SK-N-SH (cell line): Measurements from ENCODE around the gene GABRB1. TPM values are rescaled to one million over a fixed set of nuclear protein-coding genes. Genes with fewer than 3 reads are reported as not detected.

Source experiments
- CTCF ChIA-PET: fragments of 300-600, 350-600 bp; formaldehyde crosslinking; extraction: SDS; loops from one replicate; lab custom pipeline; 2021; lab: Yijun Ruan, JAX
- POLR2A ChIA-PET: fragments of 350-600 bp; sonication (Branson Sonifier 250); formaldehyde crosslinking; extraction: SDS; loops from one replicate; lab custom pipeline; 2020; ENCODE audit warnings: antibody characterized with exemption, inconsistent platforms; lab: Yijun Ruan, JAX
- DNase-seq: peaks from one replicate; pipeline ENCODE4 v3.0.0; 2012
- H2AFZ ChIP-seq: fragments of 200-600 bp; sonication (generic); 2 replicates; pipeline ENCODE4 v1.8.1; 2016; ENCODE audit warnings: antibody characterized with exemption, mild to moderate bottlenecking, low read depth
- H3F3A ChIP-seq: fragments of 200-600 bp; sonication (generic); replicated peaks from 2 replicates; pipeline ENCODE3; 2016; ENCODE audit warnings: antibody characterized with exemption, mild to moderate bottlenecking; ENCODE audit not compliant: insufficient read depth
- H3K27ac ChIP-seq, 2 experiments: fragments of 200-500 bp in 1 of 2; fragments of 200-600 bp in 1 of 2; sonication (Bioruptor generic) in 1 of 2; sonication (generic), shearing (Covaris generic) in 1 of 2; 2 replicates each; pipeline versions ENCODE4 v1.5.1 to v1.6.1; 2014 to 2016; ENCODE audit warnings: low read depth in 2 of 2, inconsistent platforms in 1 of 2, low read length in 1 of 2, mild to moderate bottlenecking in 1 of 2, mixed read lengths in 1 of 2
- H3K27me3 ChIP-seq: fragments of 200-600 bp; sonication (generic), shearing (Covaris generic); 2 replicates; pipeline ENCODE4 v1.6.1; 2016; ENCODE audit warnings: mixed run types; ENCODE audit not compliant: insufficient read depth
- H3K36me3 ChIP-seq, 2 experiments: fragments of 200-500 bp in 1 of 2; fragments of 200-600 bp in 1 of 2; sonication (Bioruptor generic) in 1 of 2; sonication (generic) in 1 of 2; replicated peaks in 1 of 2; 2 replicates each; pipeline versions ENCODE3 to v1.5.1; 2014 to 2016; ENCODE audit warnings: low read length in 1 of 2, mild to moderate bottlenecking in 1 of 2; ENCODE audit not compliant: insufficient read depth in 2 of 2, control insufficient read depth in 1 of 2
- H3K4me1 ChIP-seq, 2 experiments: fragments of 200-500 bp in 1 of 2; fragments of 200-600 bp in 1 of 2; sonication (Bioruptor generic) in 1 of 2; sonication (generic), shearing (Covaris generic) in 1 of 2; 2 replicates each; pipeline versions ENCODE4 v1.5.1 to v1.6.1; 2014 to 2016; ENCODE audit warnings: low read depth in 1 of 2, low read length in 1 of 2, mixed run types in 1 of 2; ENCODE audit not compliant: insufficient read depth in 2 of 2, control insufficient read depth in 1 of 2
- H3K4me2 ChIP-seq: fragments of 200-600 bp; sonication (generic), shearing (Covaris generic); 2 replicates; pipeline ENCODE4 v1.6.1; 2017; ENCODE audit warnings: mixed run types
- H3K4me3 ChIP-seq, 2 experiments: fragments of 200-500 bp in 1 of 2; fragments of 200-600 bp in 1 of 2; sonication (Bioruptor generic) in 1 of 2; sonication (generic), shearing (Covaris generic) in 1 of 2; 2 replicates each; pipeline versions ENCODE4 v1.5.1 to v1.8.1; 2014 to 2016; ENCODE audit warnings: low read depth in 2 of 2, inconsistent platforms in 1 of 2, low read length in 1 of 2, mild to moderate bottlenecking in 1 of 2, mixed read lengths in 1 of 2, moderate library complexity in 1 of 2
- H3K79me2 ChIP-seq: fragments of 200-600 bp; sonication (generic); 2 replicates; pipeline ENCODE4 v1.8.1; 2017; ENCODE audit warnings: mild to moderate bottlenecking; ENCODE audit not compliant: insufficient read depth
- H3K9ac ChIP-seq: fragments of 200-600 bp; sonication (generic); 2 replicates; pipeline ENCODE4 v1.6.1; 2017; ENCODE audit warnings: mixed run types
- H3K9me2 ChIP-seq: fragments of 200-600 bp; sonication (generic); 2 replicates; pipeline ENCODE4 v1.6.1; 2017; ENCODE audit warnings: mixed run types
- H3K9me3 ChIP-seq: fragments of 200-600 bp; sonication (generic); 2 replicates; pipeline ENCODE4 v1.6.1; 2017; ENCODE audit warnings: mixed run types, mild to moderate bottlenecking, moderate library complexity
- H4K20me1 ChIP-seq: fragments of 200-600 bp; sonication (generic); 2 replicates; pipeline ENCODE4 v1.6.1; 2017; ENCODE audit warnings: mild to moderate bottlenecking, mixed run types; ENCODE audit not compliant: insufficient read depth
- ELF1 ChIP-seq: IDR thresholded peaks from 2 replicates; pipeline ENCODE4 v1.4.0; 2012
- EZH2phosphoT487 ChIP-seq: fragments of 200-600 bp; sonication (generic); IDR thresholded peaks from 2 replicates; pipeline ENCODE4 v1.6.1; 2017; ENCODE audit warnings: low read depth, mixed run types, mild to moderate bottlenecking, antibody characterized with exemption, moderate library complexity, borderline replicate concordance
- FOXM1 ChIP-seq: IDR thresholded peaks from 2 replicates; pipeline ENCODE4 v1.4.0; 2012; ENCODE audit warnings: low read depth, mild to moderate bottlenecking
- GABPA ChIP-seq: IDR thresholded peaks from 2 replicates; pipeline ENCODE4 v1.4.0; 2012; ENCODE audit warnings: low read depth, mild to moderate bottlenecking
- MAX ChIP-seq: IDR thresholded peaks from 2 replicates; pipeline ENCODE4 v1.4.0; 2012; ENCODE audit warnings: low read depth
- NFIC ChIP-seq: IDR thresholded peaks from 2 replicates; pipeline ENCODE4 v1.4.0; 2012; ENCODE audit warnings: borderline replicate concordance
- PBX3 ChIP-seq: IDR thresholded peaks from 2 replicates; pipeline ENCODE4; 2012
- POLR2AphosphoS5 ChIP-seq: IDR thresholded peaks from 2 replicates; pipeline ENCODE4 v1.6.1; 2012; ENCODE audit warnings: low read depth, low read length
- RAD21 ChIP-seq: IDR thresholded peaks from 2 replicates; pipeline ENCODE4 v1.6.1; 2012; ENCODE audit warnings: mild to moderate bottlenecking, low read length
- REST ChIP-seq: IDR thresholded peaks from 2 replicates; pipeline ENCODE4 v1.6.1; 2012; ENCODE audit warnings: mild to moderate bottlenecking, low read depth, low read length, moderate library complexity
- SIN3A ChIP-seq: IDR thresholded peaks from 2 replicates; pipeline ENCODE4 v1.6.1; 2012; ENCODE audit warnings: low read depth, mild to moderate bottlenecking, low read length, moderate library complexity, borderline replicate concordance
- TAF1 ChIP-seq: IDR thresholded peaks from 2 replicates; pipeline ENCODE4 v1.6.1; 2012; ENCODE audit warnings: low read depth, mild to moderate bottlenecking, low read length, moderate library complexity, borderline replicate concordance
- TCF12 ChIP-seq: IDR thresholded peaks from 2 replicates; pipeline ENCODE4 v1.4.0; 2012
- USF1 ChIP-seq: IDR thresholded peaks from 2 replicates; pipeline ENCODE4 v1.4.0; 2012; ENCODE audit warnings: low read depth, borderline replicate concordance
- USF2 ChIP-seq: fragments of 150-350 bp; IDR thresholded peaks from 2 replicates; pipeline ENCODE4 v1.6.1; 2017; ENCODE audit warnings: antibody characterized with exemption, low read length, low read depth, borderline replicate concordance
- ZBTB33 ChIP-seq: IDR thresholded peaks from 2 replicates; pipeline ENCODE4 v1.4.0; 2012; ENCODE audit warnings: low read depth, borderline replicate concordance
- WGBS: methylation state at CpG from one replicate; pipeline ENCODE4 v1.1.6; 2017; ENCODE audit warnings: low lambda C conversion rate; 5-methylcytosine and 5-hydroxymethylcytosine counted together
- polyA plus RNA-seq, 3 experiments: library from polyadenylated mRNA; depleted of rRNA; stranded (reverse); fragments of >200 nt; gene quantifications; 2 replicates each; pipeline ENCODE4 v1.2.3, GENCODE V29; 2012

Gene GABRB1
- polyA plus RNA-seq, 1 of the 3 experiments (the other 2 are of a cell fraction): not detected

GRCh38 chr4:47442980-47443379 lies 411.6 kb downstream of the GABRB1 start:
- POLR2A ChIA-PET: no interaction called here
- Histone ChIP-seq H4K20me1 (no peaks in the 10 kb centered on the region), H3K9me2 (no peaks in the 10 kb centered on the region), H3K27ac (no peak overlapping the region), H3K4me1 (no peaks in the 10 kb centered on the region), H3K4me3 (no peak overlapping the region)
- CTCF ChIA-PET: interaction anchor here (1.0 to 1.4 kb wide), 2 partner anchors 15 to 20 kb away, joined by 3 read pairs; no protein-coding TSS in a partner anchor
- TF ChIP-seq USF2 (no peak), FOXM1 (no peak), REST (no peak), SIN3A (no peak), NFIC (no peak), TCF12 (no peak), PBX3 (no peak), GABPA (no peak), USF1 (no peak), MAX (no peak), POLR2AphosphoS5 (no peak), TAF1 (no peak), ZBTB33 (no peak), ELF1 (no peak), EZH2phosphoT487 (no peak), RAD21 (no peak)
- TF ChIP-seq, all 33 proteins: peak for 0
- 74% methylated on average over 5 of the region's 5 CpGs for WGBS
- Histone ChIP-seq H3K36me3 (no peaks in the 10 kb centered on the region), H3K9ac (no peak overlapping the region), H3F3A (no peaks in the 10 kb centered on the region), H3K79me2 (no peaks in the 10 kb centered on the region), H3K27me3 (no peaks in the 10 kb centered on the region), H3K9me3 (no peaks in the 10 kb centered on the region), H2AFZ (no peak overlapping the region), H3K4me2 (no peak overlapping the region)
- DNase-seq: no peak
